Left lung (tissue), 10 donors: ENCODE measurements around the gene UBAC1. TPM values are rescaled to one million over a fixed set of nuclear protein-coding genes. Genes with fewer than 3 reads are reported as not detected.
"Not testable (repeated sequence)": the region's sequence is repeated elsewhere in the genome, so short reads cannot be mapped to it uniquely, and the experiment has no call there.

ENCODE experiments used
- ATAC-seq: fragments of 200-7000 bp; cut with Tn5 transposase; one replicate; pipeline ENCODE4 v1.9.1; 2020; ENCODE audit warnings: moderate library complexity
- DNase-seq, 4 donors: peaks; one replicate each; pipeline ENCODE4 v3.0.0-alpha.2; 2013 to 2020
- H3K27ac ChIP-seq, 2 donors: fragments of 200-600 bp; sonication (generic) in 1 of 2; one replicate each; pipeline versions ENCODE4 v1.5.0 to v1.8.0; 2020 to 2021
- H3K27me3 ChIP-seq, 2 donors: fragments of 200-600 bp; sonication (generic) in 1 of 2; one replicate each; pipeline versions ENCODE4 v1.5.0 to v1.8.0; 2020 to 2021
- H3K36me3 ChIP-seq, 2 donors: fragments of 200-600 bp; sonication (generic) in 1 of 2; one replicate each; pipeline versions ENCODE4 v1.5.0 to v1.8.0; 2020 to 2021
- H3K4me1 ChIP-seq, 2 donors: fragments of 200-600 bp; one replicate each; pipeline ENCODE4 v1.8.0; 2021
- H3K4me3 ChIP-seq, 2 donors: fragments of 200-600 bp; sonication (generic) in 1 of 2; one replicate each; pipeline versions ENCODE4 v1.5.0 to v1.8.0; 2020 to 2021; ENCODE audit warnings: mild to moderate bottlenecking in 1 of 2
- H3K9me3 ChIP-seq, 2 donors: fragments of 200-600 bp; sonication (generic) in 1 of 2; one replicate each; pipeline versions ENCODE4 v1.5.0 to v1.8.0; 2020 to 2021
- intact Hi-C, 2 donors: fragments of 100-400 bp; cut with DNase I; formaldehyde crosslinking; loops; one replicate each; pipeline versions ENCODE4 v1.11.2 to v1.14.2; 2022
- polyA plus RNA-seq, 6 donors: library from polyadenylated mRNA; unstranded; fragments of 120-200 nt; gene quantifications; one replicate each; pipeline ENCODE4 v1.2.1, GENCODE V29; 2013; ENCODE audit not compliant: insufficient read length in 6 of 6
- total RNA-seq, 2 donors: library from RNA; stranded (reverse); fragmentation: NEBNext Ultra II Directional; extraction: Animal tissue kit (Norgen Biotek cat#: 25700); gene quantifications; one replicate each; pipeline ENCODE4 v1.2.1, GENCODE V29; 2021
- TF ChIP-seq, protein P1 (sequence below), 2 donors: fragments of 200-600 bp; sonication (generic) in 1 of 2; IDR thresholded peaks; one replicate each; pipeline versions ENCODE4 v1.5.0 to v1.8.0; 2021; ENCODE audit warnings: antibody characterized with exemption in 2 of 2
- donor health status: DM: no; HTN: yes; CAD: no.
- donor health status: DM: no; HTN: no; CAD: no.

Gene UBAC1
- total and polyA plus RNA-seq, 8 donors, result 28.5 to 40.2 (median 33.5) TPM

DNA sequence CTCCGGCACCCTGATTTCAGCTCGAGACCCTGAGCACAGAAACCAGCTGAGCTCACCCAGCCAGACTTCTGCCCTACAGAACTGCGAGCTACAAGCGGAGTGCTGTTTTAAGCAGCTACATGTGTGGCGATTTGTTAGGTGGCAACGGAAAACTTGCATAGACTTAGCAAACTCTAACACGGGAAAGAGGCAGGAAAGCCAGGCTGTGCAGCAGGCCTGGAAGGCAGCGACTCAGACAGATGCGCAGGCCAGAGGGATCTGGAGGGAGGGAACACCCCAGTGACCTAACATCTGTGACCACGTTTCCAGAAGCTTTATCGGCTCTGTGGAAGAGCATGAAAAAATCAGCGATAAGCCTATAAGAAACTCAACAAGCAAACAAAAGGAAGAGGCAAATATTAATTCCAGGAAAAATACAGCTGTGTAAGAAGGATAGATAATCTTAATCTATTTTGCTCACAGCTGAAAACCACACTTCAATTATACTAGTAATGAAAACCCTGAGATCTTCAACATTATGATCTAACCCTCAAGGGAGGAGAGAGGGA, 11.0 kb downstream of the UBAC1 start:
- Histone ChIP-seq H3K36me3 (peaks cover 0 to 98% of the 10 kb centered on the region in 2 donors), H3K27me3 (no peaks in the 10 kb centered on the region), H3K27ac (no peak overlapping the region), H3K9me3 (no peaks in the 10 kb centered on the region), H3K4me3 (no peak overlapping the region), H3K4me1 (no peaks in the 10 kb centered on the region)
- DNase-seq, result no peak
- intact Hi-C loops, result no loop called here
- TF ChIP-seq, protein P1, sequence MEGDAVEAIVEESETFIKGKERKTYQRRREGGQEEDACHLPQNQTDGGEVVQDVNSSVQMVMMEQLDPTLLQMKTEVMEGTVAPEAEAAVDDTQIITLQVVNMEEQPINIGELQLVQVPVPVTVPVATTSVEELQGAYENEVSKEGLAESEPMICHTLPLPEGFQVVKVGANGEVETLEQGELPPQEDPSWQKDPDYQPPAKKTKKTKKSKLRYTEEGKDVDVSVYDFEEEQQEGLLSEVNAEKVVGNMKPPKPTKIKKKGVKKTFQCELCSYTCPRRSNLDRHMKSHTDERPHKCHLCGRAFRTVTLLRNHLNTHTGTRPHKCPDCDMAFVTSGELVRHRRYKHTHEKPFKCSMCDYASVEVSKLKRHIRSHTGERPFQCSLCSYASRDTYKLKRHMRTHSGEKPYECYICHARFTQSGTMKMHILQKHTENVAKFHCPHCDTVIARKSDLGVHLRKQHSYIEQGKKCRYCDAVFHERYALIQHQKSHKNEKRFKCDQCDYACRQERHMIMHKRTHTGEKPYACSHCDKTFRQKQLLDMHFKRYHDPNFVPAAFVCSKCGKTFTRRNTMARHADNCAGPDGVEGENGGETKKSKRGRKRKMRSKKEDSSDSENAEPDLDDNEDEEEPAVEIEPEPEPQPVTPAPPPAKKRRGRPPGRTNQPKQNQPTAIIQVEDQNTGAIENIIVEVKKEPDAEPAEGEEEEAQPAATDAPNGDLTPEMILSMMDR (IDR thresholded peaks at IDR 0.05), result no peak
- no peak for ATAC-seq

- no peak for DNase-seq
- Histone ChIP-seq H3K27ac (no peak overlapping the region), H3K4me3 (no peak overlapping the region), H3K27me3 (no peaks in the 10 kb centered on the region), H3K9me3 (no peaks in the 10 kb centered on the region), H3K36me3 (peaks cover 0 to 98% of the 10 kb centered on the region in 2 donors), H3K4me1 (no peaks in the 10 kb centered on the region)
- intact Hi-C loops, result no loop called here
- TF ChIP-seq, protein P1 (IDR thresholded peaks at IDR 0.05), result no peak
- no peak for ATAC-seq
These were observed 11.6 kb downstream of the UBAC1 start for GRCh38 chr9:135949501-135950134.

GRCh38 chr9:135948968-135949367, 12.2 kb downstream of the UBAC1 start:
- Histone ChIP-seq H3K9me3 (no peaks in the 10 kb centered on the region), H3K4me3 (no peak overlapping the region), H3K36me3 (peaks cover 0 to 98% of the 10 kb centered on the region in 2 donors), H3K27ac (no peak overlapping the region), H3K4me1 (no peaks in the 10 kb centered on the region), H3K27me3 (no peaks in the 10 kb centered on the region)
- DNase-seq, result no peak
- intact Hi-C loops, result no loop called here
- TF ChIP-seq, protein P1 (IDR thresholded peaks at IDR 0.05), result no peak
- ATAC-seq, result no peak

DNA sequence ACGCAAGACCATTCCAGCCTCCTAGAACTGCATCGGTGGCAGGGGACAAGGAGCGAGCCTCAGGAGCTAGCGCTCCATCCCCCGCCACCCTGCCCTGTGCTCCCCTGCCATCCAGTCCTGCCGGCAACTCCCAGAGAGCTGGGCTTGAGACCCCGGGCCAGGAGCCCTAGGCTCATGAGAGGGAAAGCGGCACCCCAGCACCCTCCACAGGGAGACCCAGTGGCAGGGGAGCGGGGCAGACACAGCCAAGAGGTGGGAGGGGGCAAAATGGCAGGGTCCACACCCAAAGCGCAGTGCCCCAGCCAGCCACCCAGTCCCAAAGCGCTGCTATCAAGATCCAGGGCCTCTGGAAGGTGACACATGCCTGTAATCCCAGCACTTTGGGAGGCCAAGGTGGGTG, 12.7 kb downstream of the UBAC1 start:
- Histone ChIP-seq H3K4me3 (no peak overlapping the region), H3K27me3 (no peaks in the 10 kb centered on the region), H3K36me3 (peaks cover 0 to 98% of the 10 kb centered on the region in 2 donors), H3K4me1 (no peaks in the 10 kb centered on the region), H3K9me3 (no peaks in the 10 kb centered on the region), H3K27ac (no peak overlapping the region)
- DNase-seq (no peak), ATAC-seq (no peak)
- TF ChIP-seq, protein P1 (IDR thresholded peaks at IDR 0.05), result no peak
- intact Hi-C loops, result no loop called here

- Histone ChIP-seq H3K4me3 (no peak overlapping the region), H3K4me1 (no peaks in the 10 kb centered on the region), H3K27me3 (no peaks in the 10 kb centered on the region), H3K27ac (no peak overlapping the region), H3K9me3 (no peaks in the 10 kb centered on the region), H3K36me3 (peaks cover 0 to 98% of the 10 kb centered on the region in 2 donors)
- intact Hi-C loops, result no loop called here
- no peak for DNase-seq
- TF ChIP-seq, protein P1 (IDR thresholded peaks at IDR 0.05), result no peak
- ATAC-seq, result no peak
These were observed 13.6 kb downstream of the UBAC1 start for GRCh38 chr9:135947582-135947981.

DNA sequence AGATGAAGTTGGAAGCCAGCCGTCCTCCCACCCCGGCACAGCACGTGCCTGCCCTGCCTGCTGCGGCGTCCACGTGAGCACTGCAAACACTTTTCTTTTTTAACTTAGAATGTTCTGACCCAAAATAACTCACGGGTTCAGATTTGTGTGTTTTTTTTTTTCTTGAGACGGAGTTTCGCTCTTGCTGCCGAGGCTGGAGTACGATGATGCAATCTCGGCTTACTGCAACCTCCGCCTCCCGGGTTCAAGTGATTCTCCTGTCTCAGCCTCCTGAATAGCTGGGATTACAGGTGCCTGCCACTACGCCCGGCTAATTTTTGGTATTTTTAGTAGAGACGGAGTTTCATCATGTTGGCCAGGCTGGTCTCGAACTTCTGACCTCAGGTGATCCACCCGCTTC, 14.1 kb downstream of the UBAC1 start:
- H3K36me3 ChIP-seq, result peaks cover 0 to 98% of the 10 kb centered on the region in 2 donors
- intact Hi-C loops, ATAC-seq: not testable (repeated sequence)

More for the DNA sequence above, 14.1 kb downstream of the UBAC1 start:
- DNase-seq, H3K4me3 ChIP-seq, H3K9me3 ChIP-seq, H3K27me3 ChIP-seq, H3K4me1 ChIP-seq, H3K27ac ChIP-seq: not testable (repeated sequence)
